K562 (cell line): ENCODE measurements around the gene WDCP. TPM values are rescaled to one million over a fixed set of nuclear protein-coding genes. Genes with fewer than 3 reads are reported as not detected.

Experiments used
- BRF1 ChIP-seq: IDR thresholded peaks from 3 replicates; pipeline ENCODE4 v1.6.1; 2011; ENCODE audit warnings: borderline replicate concordance, mild to moderate bottlenecking; ENCODE audit not compliant: insufficient read length; ENCODE audit errors: extremely low read depth
- DACH1 ChIP-seq: fragments of 450-650 bp; IDR thresholded peaks from 2 replicates; pipeline ENCODE4 v1.6.1; 2018; ENCODE audit not compliant: partially characterized antibody
- HMGN3 ChIP-seq: IDR thresholded peaks from 2 replicates; pipeline ENCODE4 v1.6.1; 2011; ENCODE audit warnings: borderline replicate concordance, low read depth, mild to moderate bottlenecking, mixed read lengths, low read length; ENCODE audit not compliant: insufficient read length; ENCODE audit errors: extremely low read depth
- IRF2 ChIP-seq: sonication (generic); formaldehyde crosslinking; IDR thresholded peaks from 2 replicates; pipeline ENCODE4 v1.8.1; 2022; ENCODE audit warnings: mild to moderate bottlenecking, missing genetic modification reagents
- MCM5 ChIP-seq: fragments of 450-650 bp; IDR thresholded peaks from 2 replicates; pipeline ENCODE4 v1.6.1; 2016; ENCODE audit warnings: low read depth
- POU5F1 ChIP-seq: fragments of 150-350 bp; IDR thresholded peaks from 2 replicates; pipeline ENCODE4 v1.6.1; 2014; ENCODE audit warnings: borderline replicate concordance, low read length, low read depth, mild to moderate bottlenecking; ENCODE audit not compliant: partially characterized antibody
- RBM15 ChIP-seq: fragments of 200-400 bp; formaldehyde crosslinking; IDR thresholded peaks from 2 replicates; pipeline ENCODE4 v1.6.1; 2018; ENCODE audit warnings: mild to moderate bottlenecking, low read length, moderate library complexity; ENCODE audit not compliant: insufficient read depth
- SIN3A ChIP-seq, 2 experiments: fragments of 150-350 bp in 1 of 2; IDR thresholded peaks; 2 replicates each; pipeline ENCODE4 v1.6.1; 2011 to 2016; ENCODE audit warnings: borderline replicate concordance in 2 of 2, low read depth in 2 of 2, low read length in 2 of 2, mild to moderate bottlenecking in 2 of 2, moderate library complexity in 2 of 2; ENCODE audit not compliant: control insufficient read depth in 1 of 2
- SMAD4 ChIP-seq: fragments of 250-450 bp; sonication (Bioruptor Pico); conservative IDR thresholded peaks from 2 replicates; pipeline ENCODE4 v1.8.0; 2021; ENCODE audit warnings: inconsistent platforms, mild to moderate bottlenecking, moderate library complexity
- SRSF9 ChIP-seq: fragments of 200-400 bp; formaldehyde crosslinking; IDR thresholded peaks from 2 replicates; pipeline ENCODE4 v1.6.1; 2017; ENCODE audit warnings: low read depth, low read length, borderline replicate concordance
- TCFL5 ChIP-seq: fragments of 250-450 bp; sonication (Bioruptor Pico); conservative IDR thresholded peaks from 2 replicates; pipeline ENCODE4 v1.6.1; 2021; ENCODE audit warnings: mild to moderate bottlenecking, moderate library complexity, matching md5 sums
- ZNF586 ChIP-seq: fragments of 450-650 bp; formaldehyde crosslinking; conservative IDR thresholded peaks from 2 replicates; pipeline ENCODE4 v1.4.0; 2020; ENCODE audit warnings: mild to moderate bottlenecking, moderate library complexity
- polyA plus RNA-seq, 8 experiments: library from polyadenylated mRNA; depleted of rRNA in 4 of 8; stranded (reverse) in 5 of 8; unstranded in 3 of 8; fragments of >200 nt; fragmentation: Nextera tagmentation in 2 of 8; fragmentation: Illumina TruSeq in 1 of 8; extraction: Ambion mirVana in 2 of 8; extraction: Trizol in 1 of 8; gene quantifications; 2 replicates each; pipeline versions ENCODE4 v1.2.1 to v1.2.3, GENCODE V29; 2011 to 2014; ENCODE audit warnings: inconsistent platforms in 1 of 8, missing spikeins in 1 of 8
- total RNA-seq, 7 experiments: library from RNA; depleted of rRNA in 6 of 7; stranded (reverse); fragments of >200 nt in 6 of 7; fragmentation: Illumina TruSeq in 2 of 7; extraction: Trizol in 2 of 7; gene quantifications; 2 replicates each; pipeline versions ENCODE4 v1.2.1 to v1.2.3, GENCODE V29; 2011 to 2021; ENCODE audit warnings: low replicate concordance in 1 of 7
- TF ChIP-seq, protein P1 (sequence below), 3 experiments: fragments of 200-800 bp in 1 of 3; sonication (Bioruptor generic) in 1 of 3; sonication (generic) in 1 of 3; formaldehyde crosslinking in 1 of 3; IDR thresholded peaks; 2 replicates each; pipeline versions ENCODE4 v1.6.1 to v1.8.0; 2016 to 2022; ENCODE audit warnings: mild to moderate bottlenecking in 2 of 3, missing compliant biosample characterization in 2 of 3, missing genetic modification characterization in 2 of 3, missing genetic modification reagents in 1 of 3
- TF ChIP-seq, protein P2 (sequence below): fragments of 250-450 bp; sonication (Bioruptor Pico); IDR thresholded peaks from 2 replicates; pipeline ENCODE4 v1.8.0; 2021; ENCODE audit warnings: moderate library complexity, mild to moderate bottlenecking, inconsistent platforms
- TF ChIP-seq, protein P3 (sequence below): fragments of 450-650 bp; IDR thresholded peaks from 2 replicates; pipeline ENCODE4 v1.6.1; 2016; ENCODE audit warnings: antibody characterized with exemption
- TF ChIP-seq, protein P4 (sequence below), 2 experiments: fragments of 450-650 bp; IDR thresholded peaks; 2 replicates each; pipeline ENCODE4 v1.6.1; 2018; ENCODE audit warnings: mild to moderate bottlenecking in 2 of 2, low read depth in 1 of 2; ENCODE audit not compliant: partially characterized antibody in 2 of 2

WDCP gene
- total and polyA plus RNA-seq, 9 of the 15 experiments (the other 6 are each of a cell fraction or from before 2014, with no cell fraction given) = 10.1 to 41.4 (median 21.8) TPM

DNA sequence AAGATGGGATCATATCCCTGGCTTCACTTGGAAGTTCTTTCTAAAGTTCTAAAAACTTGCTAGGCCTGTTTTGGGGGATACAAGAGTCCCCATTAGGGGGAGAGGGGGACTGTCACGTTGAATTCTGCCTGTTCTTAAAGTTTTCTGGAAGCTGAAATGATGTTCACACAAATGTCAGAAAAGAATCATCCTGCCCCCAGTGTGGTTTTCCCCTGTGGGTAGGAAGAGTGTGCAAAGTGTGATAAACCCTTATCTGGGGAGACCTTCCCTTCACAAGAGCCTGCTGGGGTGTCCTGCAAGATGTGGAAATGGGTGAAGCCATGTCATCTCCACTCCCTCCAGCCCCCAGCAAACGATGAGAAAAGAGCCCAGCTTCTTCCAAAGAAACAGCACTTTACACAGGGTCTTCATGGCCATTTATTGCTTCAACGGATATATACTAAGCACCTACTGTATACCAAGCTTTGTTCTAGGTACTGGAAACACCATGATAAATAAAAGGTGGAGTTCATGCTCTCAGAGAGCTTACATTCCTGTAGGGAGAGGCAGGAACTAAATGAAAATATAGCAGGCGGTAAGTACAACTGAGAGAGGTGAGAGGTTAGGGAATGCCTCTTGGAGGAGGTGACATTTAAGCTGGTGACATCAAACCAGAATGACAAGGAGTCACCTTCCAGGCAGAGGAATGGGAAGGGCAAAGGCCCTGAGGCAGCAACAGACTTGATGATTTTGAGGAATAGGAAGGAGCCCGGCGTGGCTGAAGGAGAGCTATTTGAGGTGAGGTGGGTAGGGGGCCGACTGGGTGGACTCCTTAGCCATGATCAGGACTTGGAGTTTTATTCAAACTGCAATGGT is 35.7 kb downstream of the WDCP start (continued):
- TF ChIP-seq POU5F1 (no peak), SMAD4 (CRISPR knock-in tag) (peak; percentile 70), ZNF586 (no peak), TCFL5 (CRISPR knock-in tag) (0 out of 2 replicates have a peak, but pooled peaks have one; percentile 34), HMGN3 (no peak), SIN3A (IDR thresholded peaks at IDR 0.05; ENCODE audit: borderline replicate concordance in 2 of 2, control insufficient read depth in 1 of 2, low read depth in 2 of 2, low read length in 2 of 2) (peak in 1 of 2 experiments; percentile 44; a peak in 2 of 4 replicates), BRF1 (no peak), MCM5 (no peak), SRSF9 (no peak), DACH1 (peak; percentile 46), IRF2 (CRISPR knock-in tag) (no peak), RBM15 (no peak)
- TF ChIP-seq, protein P1, sequence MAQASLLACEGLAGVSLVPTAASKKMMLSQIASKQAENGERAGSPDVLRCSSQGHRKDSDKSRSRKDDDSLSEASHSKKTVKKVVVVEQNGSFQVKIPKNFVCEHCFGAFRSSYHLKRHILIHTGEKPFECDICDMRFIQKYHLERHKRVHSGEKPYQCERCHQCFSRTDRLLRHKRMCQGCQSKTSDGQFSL (CRISPR knock-in tag; IDR thresholded peaks at IDR 0.05) = no peak
- TF ChIP-seq, protein P1 (tag; IDR thresholded peaks at IDR 0.05) = no peak
- TF ChIP-seq, protein P2, sequence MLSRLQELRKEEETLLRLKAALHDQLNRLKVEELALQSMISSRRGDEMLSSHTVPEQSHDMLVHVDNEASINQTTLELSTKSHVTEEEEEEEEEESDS = no peak
- TF ChIP-seq, protein P3, sequence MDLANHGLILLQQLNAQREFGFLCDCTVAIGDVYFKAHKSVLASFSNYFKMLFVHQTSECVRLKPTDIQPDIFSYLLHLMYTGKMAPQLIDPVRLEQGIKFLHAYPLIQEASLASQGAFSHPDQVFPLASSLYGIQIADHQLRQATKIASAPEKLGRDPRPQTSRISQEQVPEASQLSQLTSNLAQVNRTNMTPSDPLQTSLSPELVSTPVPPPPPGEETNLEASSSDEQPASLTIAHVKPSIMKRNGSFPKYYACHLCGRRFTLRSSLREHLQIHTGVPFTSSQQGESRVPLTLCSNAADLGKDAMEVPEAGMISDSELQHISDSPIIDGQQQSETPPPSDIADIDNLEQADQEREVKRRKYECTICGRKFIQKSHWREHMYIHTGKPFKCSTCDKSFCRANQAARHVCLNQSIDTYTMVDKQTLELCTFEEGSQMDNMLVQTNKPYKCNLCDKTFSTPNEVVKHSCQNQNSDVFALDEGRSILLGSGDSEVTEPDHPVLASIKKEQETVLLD = peak; percentile 60
- TF ChIP-seq, protein P4, sequence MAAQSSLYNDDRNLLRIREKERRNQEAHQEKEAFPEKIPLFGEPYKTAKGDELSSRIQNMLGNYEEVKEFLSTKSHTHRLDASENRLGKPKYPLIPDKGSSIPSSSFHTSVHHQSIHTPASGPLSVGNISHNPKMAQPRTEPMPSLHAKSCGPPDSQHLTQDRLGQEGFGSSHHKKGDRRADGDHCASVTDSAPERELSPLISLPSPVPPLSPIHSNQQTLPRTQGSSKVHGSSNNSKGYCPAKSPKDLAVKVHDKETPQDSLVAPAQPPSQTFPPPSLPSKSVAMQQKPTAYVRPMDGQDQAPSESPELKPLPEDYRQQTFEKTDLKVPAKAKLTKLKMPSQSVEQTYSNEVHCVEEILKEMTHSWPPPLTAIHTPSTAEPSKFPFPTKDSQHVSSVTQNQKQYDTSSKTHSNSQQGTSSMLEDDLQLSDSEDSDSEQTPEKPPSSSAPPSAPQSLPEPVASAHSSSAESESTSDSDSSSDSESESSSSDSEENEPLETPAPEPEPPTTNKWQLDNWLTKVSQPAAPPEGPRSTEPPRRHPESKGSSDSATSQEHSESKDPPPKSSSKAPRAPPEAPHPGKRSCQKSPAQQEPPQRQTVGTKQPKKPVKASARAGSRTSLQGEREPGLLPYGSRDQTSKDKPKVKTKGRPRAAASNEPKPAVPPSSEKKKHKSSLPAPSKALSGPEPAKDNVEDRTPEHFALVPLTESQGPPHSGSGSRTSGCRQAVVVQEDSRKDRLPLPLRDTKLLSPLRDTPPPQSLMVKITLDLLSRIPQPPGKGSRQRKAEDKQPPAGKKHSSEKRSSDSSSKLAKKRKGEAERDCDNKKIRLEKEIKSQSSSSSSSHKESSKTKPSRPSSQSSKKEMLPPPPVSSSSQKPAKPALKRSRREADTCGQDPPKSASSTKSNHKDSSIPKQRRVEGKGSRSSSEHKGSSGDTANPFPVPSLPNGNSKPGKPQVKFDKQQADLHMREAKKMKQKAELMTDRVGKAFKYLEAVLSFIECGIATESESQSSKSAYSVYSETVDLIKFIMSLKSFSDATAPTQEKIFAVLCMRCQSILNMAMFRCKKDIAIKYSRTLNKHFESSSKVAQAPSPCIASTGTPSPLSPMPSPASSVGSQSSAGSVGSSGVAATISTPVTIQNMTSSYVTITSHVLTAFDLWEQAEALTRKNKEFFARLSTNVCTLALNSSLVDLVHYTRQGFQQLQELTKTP (IDR thresholded peaks at IDR 0.05; ENCODE audit: low read depth in 1 of 2, partially characterized antibody in 2 of 2) = peak in 1 of 2 experiments; percentile 93
